Immature natural killer cell (primary cell): ENCODE results near the gene ADAMTS15. TPM values are rescaled to one million over a fixed set of nuclear protein-coding genes. Genes with fewer than 3 reads are reported as not detected.

Source experiments
- polyA plus RNA-seq, 3 donors: library from polyadenylated mRNA; unstranded; fragments of 300-500 nt; fragmentation: Illumina TruSeq; gene quantifications; one replicate each; pipeline ENCODE4 v1.2.3, GENCODE V29; 2021

The ADAMTS15 gene
- polyA plus RNA-seq, 3 donors from 2014 or later, result not detected

Other genes with a start within 250 kb of the ADAMTS15 start
- 10 to 100 TPM; 10.4 to 14.0 (median 10.7) TPM for gene ZBTB44, start 133.7 kb upstream of the ADAMTS15 start, polyA plus RNA-seq
- gene ADAMTS8, start 20.0 kb upstream of the ADAMTS15 start, polyA plus RNA-seq, result under 1 TPM in 1 of 3 donors, not detected in 2; 0.18 TPM